NCI-H1092 treated with DMSO at 0.1 percent for 48 hours (cell line): ENCODE measurements around the gene NUTM2B.
"Not testable (repeated sequence)": the region's sequence is repeated elsewhere in the genome, so short reads cannot be mapped to it uniquely, and the experiment has no call there.

ENCODE experiments used
- DNase-seq: peaks from one replicate; lab custom pipeline; 2025; lab: John Stamatoyannopoulos, UW

NUTM2B gene

GRCh38 chr10:79748510-79748909 lies 45.5 kb downstream of the NUTM2B start:
- not testable (repeated sequence) for DNase-seq

GRCh38 chr10:79753601-79754000 lies 50.6 kb downstream of the NUTM2B start:
- DNase-seq = not testable (repeated sequence)

GRCh38 chr10:79758297-79758993 lies 55.4 kb downstream of the NUTM2B start:
- DNase-seq = not testable (repeated sequence)
